NOMO-1 treated with dmso at 0.1 percent for 144 hours (cell line): Measurements from ENCODE around the gene DPP8.
"Not testable (repeated sequence)": the region's sequence is repeated elsewhere in the genome, so short reads cannot be mapped to it uniquely, and the experiment has no call there.

Experiments
- DNase-seq: peaks from one replicate; lab custom pipeline; 2025; ENCODE audit not compliant: unreplicated experiment; lab: John Stamatoyannopoulos, UW

Gene DPP8

DNA sequence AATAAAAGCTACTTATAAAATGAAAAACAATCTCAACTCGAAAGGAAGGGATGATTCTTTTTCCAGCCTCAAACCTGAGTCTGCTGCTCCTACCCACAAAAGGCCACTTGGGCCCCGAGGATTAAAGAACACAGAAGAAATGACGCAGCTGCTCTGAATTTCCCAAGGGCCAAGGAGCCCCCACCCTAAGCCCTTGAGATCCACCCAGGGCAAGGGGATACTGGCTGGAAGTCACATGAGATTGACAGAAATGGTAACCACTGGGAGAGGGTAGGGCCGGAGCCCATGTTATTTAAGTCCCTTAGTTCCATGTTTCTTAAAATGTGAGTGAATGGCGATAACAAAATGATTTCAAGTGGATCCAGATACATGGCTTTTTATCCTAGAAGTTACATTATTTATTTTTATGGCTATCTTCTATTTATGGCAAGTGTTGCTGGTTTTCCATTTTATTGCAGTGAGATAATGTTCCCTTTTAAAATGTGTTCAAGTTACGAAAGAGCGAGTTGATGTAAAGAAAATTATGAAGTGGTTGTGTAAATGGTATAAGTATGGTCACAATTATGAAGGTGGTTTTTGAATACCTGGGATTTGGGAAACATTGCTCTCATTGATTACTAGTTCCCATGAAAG is 111.6 kb downstream of the DPP8 start:
- DNase-seq: no peak

DNA sequence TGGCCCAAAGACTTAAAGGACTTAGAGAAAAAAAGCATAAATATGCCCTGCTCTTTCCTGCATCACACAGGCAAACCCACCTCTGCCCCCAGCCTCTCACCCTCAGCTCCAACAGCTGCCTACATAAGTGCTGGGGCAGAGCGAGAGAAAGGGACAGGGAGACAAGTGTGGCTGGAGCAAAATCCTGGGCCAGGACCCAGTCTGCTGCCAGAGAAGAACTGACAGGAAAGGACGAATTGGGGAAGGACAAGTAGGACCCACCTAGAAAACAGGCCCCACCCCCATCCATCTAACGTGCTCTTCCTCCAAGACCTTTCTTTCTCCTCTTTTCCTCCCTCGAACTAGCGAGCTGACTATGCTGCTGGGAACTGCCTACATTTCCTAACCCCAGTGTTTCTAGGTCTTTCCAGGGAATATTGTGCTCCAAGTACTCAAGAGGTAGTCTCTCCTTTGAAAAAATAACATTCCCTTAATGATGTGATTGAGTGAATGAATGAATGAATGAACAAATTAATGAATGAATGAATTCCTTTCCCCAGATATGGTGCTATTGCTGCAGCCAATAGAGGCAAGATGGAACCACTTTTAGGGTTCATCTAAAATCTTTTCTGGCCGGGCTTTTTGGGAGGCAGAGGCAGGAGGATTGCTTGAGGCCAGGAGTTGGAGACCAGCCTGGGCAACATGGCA is 113.2 kb downstream of the DPP8 start:
- no peak for DNase-seq

DNA sequence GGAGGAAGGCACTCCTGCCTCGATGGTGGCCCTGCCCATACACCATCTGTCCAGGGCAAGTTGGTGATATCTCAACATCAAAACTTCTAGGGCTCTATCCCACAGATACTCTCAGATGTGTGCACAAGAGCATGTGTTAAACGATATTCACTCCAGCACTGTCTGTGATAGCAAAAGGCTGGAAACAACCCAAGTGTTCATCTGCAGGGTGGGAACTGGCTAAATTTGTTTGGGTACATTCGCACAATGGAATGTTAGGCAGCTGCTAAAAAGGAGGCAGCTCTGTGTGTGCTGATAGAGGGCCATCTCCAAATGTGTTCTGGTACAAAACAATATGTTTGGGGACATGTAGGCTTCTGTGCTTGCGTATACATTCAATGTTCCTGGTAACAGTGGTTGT is 114.5 kb downstream of the DPP8 start:
- DNase-seq: no peak

DNA sequence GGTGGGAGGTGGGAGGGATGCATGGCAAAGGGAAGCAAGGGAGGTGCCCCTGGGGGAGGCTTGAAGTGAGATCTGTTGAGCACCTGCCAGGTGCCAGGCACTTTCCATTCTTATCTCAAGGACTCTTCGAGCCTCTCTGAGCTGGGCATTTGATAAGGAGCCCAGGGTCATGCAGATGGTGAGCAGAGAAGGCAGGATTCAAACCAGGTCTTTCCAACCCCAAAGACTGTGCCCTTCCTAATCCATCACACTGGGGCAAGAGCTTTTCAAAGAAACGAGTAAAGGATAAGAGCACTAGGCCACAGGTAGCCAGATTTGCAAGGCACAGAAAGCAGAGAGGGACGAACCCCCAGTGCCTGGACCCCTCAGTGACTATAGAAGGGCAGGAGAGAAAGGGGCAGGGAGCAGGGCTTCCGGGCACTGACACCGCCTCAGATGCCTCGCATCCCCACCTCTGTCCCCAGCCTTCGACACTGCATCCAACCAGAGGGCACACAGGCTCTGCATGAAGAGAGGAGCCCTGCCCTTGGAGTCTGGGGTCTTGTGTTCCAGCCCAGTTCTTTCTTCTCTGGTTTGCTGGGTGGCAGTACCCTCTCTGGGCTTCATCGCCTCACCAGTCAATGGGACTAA is 115.8 kb downstream of the DPP8 start:
- DNase-seq: no peak

DNA sequence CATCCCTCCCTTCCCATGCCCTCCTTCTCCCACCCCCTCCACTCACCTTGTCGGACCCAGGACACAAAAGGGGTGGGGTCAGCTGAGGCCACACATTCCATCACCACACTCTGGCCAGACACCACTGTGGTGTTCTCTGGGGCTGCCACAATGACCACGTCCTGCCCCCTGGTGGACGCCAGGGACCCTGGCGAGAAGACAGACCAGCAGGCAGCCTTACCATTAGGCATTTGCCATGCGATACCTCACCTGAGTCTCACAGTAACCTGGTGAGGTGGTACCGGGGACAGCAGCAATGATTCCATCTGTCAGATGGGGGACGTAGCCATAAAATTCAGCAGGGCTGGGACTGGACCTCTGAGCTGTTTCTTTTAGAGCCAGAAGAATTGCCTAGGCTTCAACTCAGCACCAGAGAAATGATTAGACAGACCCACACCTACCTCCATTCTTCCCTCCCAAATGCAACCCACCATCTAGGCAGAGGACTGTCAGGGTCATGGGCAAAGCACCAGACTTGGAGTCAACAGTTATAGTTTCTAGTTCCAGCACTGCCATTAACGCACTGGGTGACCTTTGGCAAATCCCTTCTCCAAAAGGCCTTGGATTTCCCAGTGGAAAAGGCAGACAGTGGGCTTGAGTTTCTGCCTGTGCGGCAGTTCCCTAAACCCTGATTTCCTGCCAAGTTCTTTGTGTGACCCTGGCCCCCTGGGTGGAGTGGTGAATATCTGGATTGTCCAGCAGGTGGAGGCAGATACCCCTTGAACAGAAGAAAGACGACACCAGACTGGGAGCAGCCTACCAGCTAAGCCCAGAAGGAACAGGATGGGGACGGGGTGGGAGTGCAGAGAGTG is 116.5 kb downstream of the DPP8 start:
- peak; percentile 14 for DNase-seq

DNA sequence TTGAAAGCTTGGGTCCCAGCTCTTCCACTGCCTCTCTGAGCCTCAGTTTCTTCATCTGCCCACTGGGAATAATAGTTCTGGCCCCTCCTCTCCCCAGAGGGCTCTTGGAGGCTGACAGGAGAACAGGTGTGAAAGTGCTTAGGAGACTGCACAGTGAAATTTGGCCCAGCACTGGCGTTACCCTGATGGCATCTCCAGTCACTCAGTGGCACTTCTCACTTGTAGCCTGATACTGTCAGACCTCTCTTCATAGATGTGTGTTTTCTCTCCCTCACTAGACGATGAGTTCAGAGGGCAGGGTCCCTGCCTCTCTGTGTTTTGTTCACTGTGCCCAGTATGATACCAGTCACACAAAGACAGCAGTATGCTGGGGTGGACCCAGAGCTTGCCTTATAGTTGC is 117.5 kb downstream of the DPP8 start:
- no peak for DNase-seq

DNA sequence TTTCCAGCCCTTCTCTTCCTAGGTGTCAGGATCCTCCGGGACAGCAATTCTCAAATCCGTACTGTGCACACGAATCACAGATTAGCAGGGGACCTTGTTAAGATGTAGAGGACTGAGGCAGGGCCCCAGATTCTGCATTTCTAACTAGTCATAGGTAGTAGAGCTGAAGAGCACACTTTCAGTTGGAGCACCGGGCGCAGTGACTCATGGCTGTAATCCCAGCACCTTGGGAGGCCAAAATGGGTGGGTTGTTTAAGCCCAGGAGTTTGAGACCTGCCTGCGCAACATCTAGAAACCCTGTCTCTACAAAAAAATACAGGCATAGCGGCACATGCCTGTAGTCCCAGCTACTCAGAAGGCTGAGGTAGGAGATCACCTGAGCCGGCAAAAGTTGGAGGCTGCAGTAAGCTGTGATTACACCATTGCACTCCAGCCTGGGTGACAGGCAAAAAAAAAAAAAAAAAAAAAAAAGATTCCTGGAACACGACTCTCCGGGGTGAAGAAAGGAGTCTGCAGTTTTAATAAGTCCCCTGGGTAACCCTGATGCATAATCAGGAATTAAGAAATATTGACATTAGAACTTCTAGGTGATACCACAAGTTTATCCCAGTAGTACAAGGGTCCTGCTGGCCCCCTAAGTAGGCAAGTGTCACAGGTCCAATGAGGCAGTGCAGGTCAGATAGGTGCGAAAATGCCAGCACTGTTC is 118.3 kb downstream of the DPP8 start:
- no peak for DNase-seq

DNA sequence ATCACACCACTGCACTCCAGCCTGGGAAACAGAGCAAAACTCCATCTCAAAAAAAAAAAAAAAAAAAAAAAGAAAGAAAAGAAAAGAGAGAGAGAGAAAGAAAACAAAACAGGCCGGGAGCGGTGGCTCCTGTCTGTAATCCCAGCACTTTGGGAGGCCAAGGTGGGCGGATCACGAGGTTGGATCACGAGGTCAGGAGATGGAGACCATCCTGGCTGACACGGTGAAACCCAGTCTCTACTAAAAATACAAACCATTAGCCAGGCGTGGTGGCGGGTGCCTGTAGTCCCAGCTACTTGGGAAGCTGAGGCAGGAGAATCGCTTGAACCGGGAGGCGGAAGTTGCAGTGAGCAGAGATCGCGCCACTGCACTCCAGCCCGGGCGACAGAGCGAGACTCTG is 119.0 kb downstream of the DPP8 start:
- not testable (repeated sequence) for DNase-seq

DNA sequence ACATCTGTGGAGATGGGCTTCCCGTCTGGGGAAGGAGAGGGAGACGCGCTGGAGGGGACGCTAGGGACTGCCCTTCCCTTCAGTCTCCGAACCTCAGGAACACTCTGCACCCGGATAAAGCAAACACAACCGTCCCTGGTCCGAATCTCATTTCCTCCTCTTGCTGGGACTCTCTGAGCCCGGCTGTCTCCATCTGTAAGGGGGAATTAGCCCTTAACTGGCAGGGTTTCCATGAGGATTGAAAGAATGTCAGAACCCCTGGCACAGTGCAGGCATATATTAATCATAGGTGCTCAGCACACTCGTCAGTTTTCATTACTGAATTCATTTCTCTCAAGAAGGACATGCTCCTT is 120.5 kb downstream of the DPP8 start:
- no peak for DNase-seq

DNA sequence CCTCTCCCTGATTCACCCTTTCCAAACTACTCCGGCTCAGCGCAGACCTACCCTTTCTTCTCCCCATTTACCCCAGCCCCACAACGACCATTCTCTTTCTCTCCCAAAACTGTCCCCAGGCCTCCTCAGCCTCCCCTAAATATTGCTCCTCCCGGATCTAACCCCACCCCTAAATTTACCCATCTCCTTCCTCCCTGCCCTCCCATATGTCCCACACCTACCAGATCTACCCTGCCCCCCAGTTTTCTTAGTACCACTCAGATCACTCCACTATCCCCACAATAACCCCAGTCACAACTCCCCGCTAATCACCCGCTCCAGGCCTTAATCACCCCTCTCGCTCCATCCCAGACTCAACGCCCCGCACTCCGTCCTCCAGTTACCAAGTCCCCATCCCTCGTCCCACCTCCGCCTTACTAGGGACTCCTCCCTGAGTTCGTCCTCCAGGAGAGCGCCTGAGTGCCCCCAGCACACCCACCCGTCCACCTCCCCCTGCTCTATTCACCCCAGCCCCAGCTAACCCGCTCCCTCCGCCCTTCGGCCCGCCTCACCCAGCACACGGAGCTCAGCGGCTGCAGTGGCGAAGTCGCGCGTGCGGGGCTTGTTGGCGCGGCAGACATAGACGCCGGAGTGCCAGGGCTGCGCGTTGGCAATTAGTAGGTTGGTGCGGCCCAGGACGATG is 121.1 kb downstream of the DPP8 start:
- DNase-seq: no peak

DNA sequence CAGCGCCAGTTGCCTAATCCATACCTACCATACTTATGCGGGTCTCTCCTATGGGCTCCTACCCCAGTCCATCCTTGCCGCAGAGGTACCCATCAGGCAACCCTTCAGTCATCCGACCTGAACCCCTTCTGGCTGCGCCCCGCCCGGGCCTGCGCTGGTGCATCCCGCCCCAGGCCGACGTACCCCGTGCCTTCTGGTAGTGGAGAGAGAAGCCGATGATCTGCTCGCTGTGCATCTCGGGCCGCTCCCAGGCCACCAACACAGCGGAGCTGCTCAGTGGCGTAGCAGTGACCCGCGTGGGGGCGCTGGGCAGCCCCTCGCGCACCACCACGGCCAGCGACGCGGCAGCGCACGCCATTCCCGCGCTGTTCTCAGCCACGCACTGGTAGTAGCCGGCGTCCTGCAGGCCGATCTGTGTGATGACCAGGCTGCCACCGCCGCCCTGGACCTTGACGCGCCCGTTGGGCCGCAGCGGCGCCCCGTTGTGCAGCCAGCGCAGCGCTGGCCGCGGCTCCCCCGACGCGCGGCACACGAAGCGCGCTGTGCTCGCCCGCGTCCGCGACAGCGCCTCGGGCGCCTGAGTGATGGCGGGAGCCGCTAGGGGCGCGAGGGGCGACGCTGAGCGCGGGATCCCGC is 121.8 kb downstream of the DPP8 start:
- no peak for DNase-seq

DNA sequence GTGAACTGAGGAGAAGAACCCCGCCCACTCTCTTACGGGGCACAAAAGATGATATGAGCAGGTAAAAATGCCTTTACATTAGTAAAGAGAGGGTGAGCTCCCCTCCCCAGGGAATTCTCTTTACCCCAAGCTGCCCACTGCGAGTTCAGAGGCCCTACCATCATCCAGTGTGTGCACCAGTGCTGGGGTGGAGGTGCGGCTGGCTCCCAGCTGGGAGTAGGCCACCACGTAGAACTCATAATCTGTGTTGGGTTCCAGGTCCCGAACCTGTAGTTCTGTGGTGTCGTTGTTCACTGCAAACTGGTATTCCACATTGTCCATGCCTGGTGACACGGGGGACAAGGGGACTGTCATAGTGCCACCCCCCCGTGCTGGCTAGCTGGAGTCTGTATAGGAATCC is 122.6 kb downstream of the DPP8 start:
- no peak for DNase-seq

DNA sequence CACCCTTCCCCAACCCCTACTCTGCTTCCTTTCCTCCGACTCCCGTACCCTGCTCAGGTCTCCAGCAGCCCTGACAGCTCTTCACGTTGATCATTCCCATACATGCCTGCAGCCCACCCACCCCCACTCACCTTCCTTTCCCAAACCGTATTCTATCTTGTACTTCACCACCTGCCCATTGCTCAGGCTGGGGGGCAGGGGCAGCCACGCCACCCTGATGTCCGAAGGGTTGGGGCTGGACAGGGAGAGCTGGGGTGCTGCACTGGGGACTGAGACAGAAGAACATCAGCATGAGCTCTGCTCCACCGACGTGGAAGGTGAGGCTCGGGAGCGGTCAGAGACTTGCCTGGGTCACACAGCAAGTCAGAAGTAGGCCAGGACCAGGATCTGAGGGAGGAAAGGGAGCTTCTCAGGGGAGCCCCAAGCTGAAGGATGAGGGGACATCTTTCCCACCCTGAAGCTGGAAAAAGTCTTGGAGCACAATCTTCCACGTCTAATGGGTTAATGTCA is 123.2 kb downstream of the DPP8 start:
- DNase-seq: no peak

DNA sequence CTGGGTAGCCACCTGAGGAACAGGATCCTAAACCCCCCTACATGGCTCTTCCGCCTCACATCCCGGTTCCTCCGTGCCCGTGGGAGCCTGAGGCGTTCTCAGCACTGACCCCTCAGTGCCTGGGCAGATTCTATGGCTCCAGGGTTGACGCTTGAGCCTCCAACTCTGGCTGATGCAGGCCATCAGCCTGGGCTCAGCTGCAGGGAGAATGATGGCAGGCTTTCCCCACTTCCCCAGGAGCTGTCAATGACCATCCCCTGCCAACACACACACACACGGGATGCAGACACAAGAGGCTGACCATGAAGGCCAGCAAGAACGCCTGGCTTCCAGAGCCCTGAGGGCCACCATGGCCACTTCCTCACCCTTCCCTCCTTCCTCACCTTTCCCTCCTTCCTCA is 123.9 kb downstream of the DPP8 start:
- DNase-seq: no peak

DNA sequence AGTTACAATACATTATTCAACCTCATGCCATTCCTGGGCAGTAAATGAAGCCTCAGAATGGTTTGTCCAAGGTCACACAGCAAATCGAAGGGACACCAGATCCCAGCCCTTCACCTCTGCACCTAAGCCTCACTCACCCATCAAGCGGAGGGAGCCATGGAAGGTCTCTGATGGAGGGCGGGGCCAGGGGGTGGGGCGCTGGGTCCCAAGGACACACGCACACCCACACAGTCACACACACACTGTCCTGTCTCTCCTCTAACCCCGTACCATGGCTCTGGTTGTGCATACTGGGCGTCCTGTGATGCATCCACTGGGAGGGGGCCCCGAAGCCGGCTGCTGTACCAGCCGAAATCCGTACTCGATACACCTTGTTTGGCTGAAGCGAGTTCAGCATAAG is 124.4 kb downstream of the DPP8 start:
- DNase-seq: no peak
